Chondrocyte (in vitro differentiated cells): ENCODE data around the gene ZBTB44. TPM values are rescaled to one million over a fixed set of nuclear protein-coding genes. Genes with fewer than 3 reads are reported as not detected.

Source experiments
- DNase-seq: peaks from one replicate; pipeline ENCODE4 v3.0.0; 2021; ENCODE audit warnings: mixed read lengths, low spot score
- H3K27ac Mint-ChIP-seq: one replicate; pipeline ENCODE4 v1.8.0; 2021; ENCODE audit warnings: mild to moderate bottlenecking, moderate library complexity, mixed read lengths; ENCODE audit not compliant: unreplicated experiment
- H3K27me3 Mint-ChIP-seq: 2 replicates; pipeline ENCODE4 v1.8.0; 2021; ENCODE audit warnings: low read depth, mixed read lengths
- H3K36me3 Mint-ChIP-seq: 2 replicates; pipeline ENCODE4 v1.8.0; 2021; ENCODE audit warnings: low read depth, mixed read lengths
- H3K4me1 Mint-ChIP-seq: 2 replicates; pipeline ENCODE4 v1.8.0; 2021; ENCODE audit warnings: low read depth, mild to moderate bottlenecking, mixed read lengths
- H3K4me3 Mint-ChIP-seq: one replicate; pipeline ENCODE4 v1.8.0; 2021; ENCODE audit warnings: mild to moderate bottlenecking, moderate library complexity, mixed read lengths; ENCODE audit not compliant: unreplicated experiment
- H3K9me3 Mint-ChIP-seq: 2 replicates; pipeline ENCODE4 v1.8.0; 2021; ENCODE audit warnings: low read depth, mixed read lengths
- total RNA-seq: library from RNA; stranded (reverse); gene quantifications from 3 replicates; pipeline ENCODE4 v1.2.1, GENCODE V29; 2021
- TF ChIP-seq, protein P1 (sequence below): fragments of 200-600 bp; sonication (generic); IDR thresholded peaks from 2 replicates; pipeline ENCODE4 v1.5.0; 2021; ENCODE audit warnings: antibody characterized with exemption, mild to moderate bottlenecking, moderate library complexity

ZBTB44 gene
- total RNA-seq, 1 donor from 2014 or later = 21.2 TPM

DNA sequence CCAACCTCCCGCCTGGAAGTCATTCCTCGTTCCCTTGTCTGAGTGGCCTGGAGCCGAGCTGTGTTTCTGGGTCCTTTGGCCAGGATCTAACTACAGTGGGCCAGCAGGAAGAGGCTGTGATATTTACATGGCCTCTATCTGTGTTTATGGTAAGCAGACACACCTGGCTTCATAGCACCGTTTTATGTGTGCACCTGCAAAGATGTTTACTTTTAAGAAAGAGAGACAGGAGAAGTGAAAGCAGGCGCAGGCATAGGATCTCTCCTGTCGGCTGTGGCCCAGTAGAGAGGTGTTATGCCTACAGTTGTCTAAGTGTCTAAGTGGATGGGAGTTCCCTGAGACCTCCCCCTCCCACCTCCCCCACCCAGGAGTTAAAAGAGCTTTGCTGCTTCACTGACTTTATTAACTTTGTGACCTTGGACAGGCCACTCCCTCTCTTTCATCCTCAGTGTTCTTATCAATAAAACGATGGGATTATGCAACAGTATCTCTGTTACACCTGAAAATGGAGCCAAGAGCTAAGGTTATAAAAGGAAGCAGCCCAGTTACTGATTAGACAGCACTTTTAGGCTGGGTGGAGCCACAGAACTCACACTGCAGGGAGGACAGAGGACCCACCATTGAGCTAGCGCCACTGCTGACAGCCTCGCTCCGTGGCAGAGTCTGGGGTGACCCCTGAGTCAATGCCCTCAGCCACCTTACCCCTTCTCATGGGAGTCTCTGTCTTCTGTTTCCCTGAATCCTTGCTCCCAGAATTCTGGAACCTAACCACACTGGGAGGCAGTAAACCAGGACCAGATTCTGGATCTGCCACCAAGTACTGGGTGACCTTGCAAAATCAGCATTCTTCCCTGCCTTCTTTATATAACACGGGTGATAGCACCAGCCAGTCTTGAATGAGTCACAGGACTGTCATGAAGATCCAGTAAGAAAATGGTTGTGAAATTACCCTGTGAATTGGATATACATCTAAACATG lies 133.1 kb downstream of the ZBTB44 start:
- Mint-ChIP-seq H3K9me3 (peaks cover 5% of the 10 kb centered on the region), H3K4me3 (no peak overlapping the region), H3K27me3 (peaks cover 2% of the 10 kb centered on the region), H3K36me3 (no peaks in the 10 kb centered on the region), H3K27ac (no peak overlapping the region), H3K4me1 (no peaks in the 10 kb centered on the region)
- TF ChIP-seq, protein P1, sequence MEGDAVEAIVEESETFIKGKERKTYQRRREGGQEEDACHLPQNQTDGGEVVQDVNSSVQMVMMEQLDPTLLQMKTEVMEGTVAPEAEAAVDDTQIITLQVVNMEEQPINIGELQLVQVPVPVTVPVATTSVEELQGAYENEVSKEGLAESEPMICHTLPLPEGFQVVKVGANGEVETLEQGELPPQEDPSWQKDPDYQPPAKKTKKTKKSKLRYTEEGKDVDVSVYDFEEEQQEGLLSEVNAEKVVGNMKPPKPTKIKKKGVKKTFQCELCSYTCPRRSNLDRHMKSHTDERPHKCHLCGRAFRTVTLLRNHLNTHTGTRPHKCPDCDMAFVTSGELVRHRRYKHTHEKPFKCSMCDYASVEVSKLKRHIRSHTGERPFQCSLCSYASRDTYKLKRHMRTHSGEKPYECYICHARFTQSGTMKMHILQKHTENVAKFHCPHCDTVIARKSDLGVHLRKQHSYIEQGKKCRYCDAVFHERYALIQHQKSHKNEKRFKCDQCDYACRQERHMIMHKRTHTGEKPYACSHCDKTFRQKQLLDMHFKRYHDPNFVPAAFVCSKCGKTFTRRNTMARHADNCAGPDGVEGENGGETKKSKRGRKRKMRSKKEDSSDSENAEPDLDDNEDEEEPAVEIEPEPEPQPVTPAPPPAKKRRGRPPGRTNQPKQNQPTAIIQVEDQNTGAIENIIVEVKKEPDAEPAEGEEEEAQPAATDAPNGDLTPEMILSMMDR = no peak
- DNase-seq = no peak

DNA sequence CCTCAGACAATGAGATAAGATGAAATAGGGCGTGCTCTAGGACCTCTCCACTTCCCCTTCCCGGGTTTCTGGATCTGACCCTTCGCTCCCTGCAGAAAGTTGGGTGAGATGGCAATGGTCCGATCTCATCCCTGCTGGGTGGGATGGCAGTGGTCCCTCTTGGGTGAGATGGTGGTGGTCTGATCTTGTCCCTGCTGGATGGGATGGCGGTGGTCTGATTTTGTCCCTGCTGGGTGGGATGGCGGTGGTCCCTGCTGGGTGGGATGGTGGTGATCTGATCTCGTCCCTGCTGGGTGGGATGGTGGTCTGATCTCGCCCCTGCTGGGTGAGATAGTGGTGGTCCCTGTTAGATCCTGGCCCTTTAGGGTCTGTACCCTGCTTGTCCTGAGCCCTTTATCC lies 133.8 kb downstream of the ZBTB44 start:
- H3K27ac Mint-ChIP-seq = no peak overlapping the region
- DNase-seq = no peak
- H3K4me3 Mint-ChIP-seq = no peak overlapping the region
- H3K9me3 Mint-ChIP-seq = peaks cover 5% of the 10 kb centered on the region
- H3K27me3 Mint-ChIP-seq = peaks cover 2% of the 10 kb centered on the region
- no peaks in the 10 kb centered on the region for H3K4me1 Mint-ChIP-seq
- TF ChIP-seq, protein P1 = no peak
- no peaks in the 10 kb centered on the region for H3K36me3 Mint-ChIP-seq

DNA sequence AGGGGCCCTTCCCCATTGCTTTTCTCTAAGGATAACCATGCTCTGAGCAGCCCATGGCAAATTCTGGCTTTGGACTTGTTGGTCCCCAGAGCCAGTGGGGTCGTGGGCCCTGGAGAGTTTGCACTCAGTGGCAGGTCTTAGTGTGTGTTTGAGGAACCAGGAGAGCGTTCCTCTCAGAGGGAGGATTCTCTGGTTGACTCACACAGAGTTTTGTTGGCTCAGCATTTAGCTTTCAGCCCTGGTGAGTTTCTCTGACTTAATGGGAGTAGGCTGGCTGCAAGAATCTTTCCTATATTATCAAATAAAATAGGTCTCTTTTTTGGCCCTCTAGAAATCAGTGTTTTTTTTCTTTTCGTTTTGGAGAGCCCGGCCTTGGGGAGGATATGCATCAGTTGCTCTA lies 134.2 kb downstream of the ZBTB44 start:
- TF ChIP-seq, protein P1 = no peak
- no peaks in the 10 kb centered on the region for H3K4me1 Mint-ChIP-seq
- peaks cover 5% of the 10 kb centered on the region for H3K9me3 Mint-ChIP-seq
- no peak overlapping the region for H3K27ac Mint-ChIP-seq
- H3K36me3 Mint-ChIP-seq = no peaks in the 10 kb centered on the region
- H3K4me3 Mint-ChIP-seq = no peak overlapping the region
- H3K27me3 Mint-ChIP-seq = peaks cover 2% of the 10 kb centered on the region
- DNase-seq = no peak

DNA sequence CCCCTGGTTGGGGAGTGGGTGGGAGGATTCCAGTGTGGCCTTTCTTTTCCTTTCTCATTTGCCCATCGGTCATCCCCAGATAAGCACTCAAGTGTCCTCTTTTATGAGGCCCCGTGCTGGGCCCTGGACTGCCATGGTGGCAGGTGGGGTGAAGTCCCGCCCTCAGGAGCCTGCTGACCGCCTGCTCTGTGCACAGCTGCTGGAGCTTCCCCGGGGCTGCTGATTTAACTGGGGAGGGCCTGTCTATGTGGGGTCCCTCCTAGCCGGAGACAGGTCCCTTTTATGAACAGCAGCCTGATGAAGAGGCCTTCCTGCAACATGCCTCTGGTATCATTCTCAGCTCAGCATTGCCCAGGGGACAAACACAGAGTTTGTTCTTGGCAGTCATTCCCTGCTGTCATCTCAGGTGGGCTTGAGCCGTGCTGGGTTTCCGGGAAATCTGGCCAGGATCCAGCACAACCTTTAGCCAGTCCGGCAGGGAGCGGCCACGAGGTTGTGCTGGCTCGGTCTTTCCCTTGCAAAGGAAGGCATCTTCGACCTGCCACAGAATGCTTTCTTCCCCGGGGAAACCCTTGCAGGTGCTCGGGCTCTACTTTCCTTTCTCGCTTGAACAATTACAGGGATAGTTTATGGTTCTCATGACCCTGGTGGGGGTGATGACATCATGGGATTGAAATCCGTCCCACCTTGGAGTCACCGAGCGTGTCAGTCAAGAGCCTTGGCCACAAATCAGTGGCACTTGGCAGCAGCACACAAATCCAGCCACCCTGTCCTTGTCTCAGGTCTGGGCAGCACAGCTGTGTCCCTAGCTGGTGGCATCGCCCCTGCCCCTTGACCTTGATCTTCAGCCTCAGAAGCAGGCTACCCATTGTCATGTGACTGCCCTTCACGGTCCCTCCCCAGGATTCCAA lies 135.1 kb downstream of the ZBTB44 start:
- Mint-ChIP-seq H3K36me3 (no peaks in the 10 kb centered on the region), H3K27me3 (peaks cover 2% of the 10 kb centered on the region), H3K4me3 (no peak overlapping the region), H3K9me3 (peaks cover 5% of the 10 kb centered on the region), H3K27ac (no peak overlapping the region), H3K4me1 (no peaks in the 10 kb centered on the region)
- no peak for DNase-seq
- TF ChIP-seq, protein P1 = no peak
